ENCODE results near the gene DNTT. TPM values are rescaled to one million over a fixed set of nuclear protein-coding genes. Genes with fewer than 3 reads are reported as not detected.

Gene DNTT
- total RNA-seq, 2 experiments from 2014 or later, result 0.16 to 0.32 TPM

GRCh38 chr10:96352582-96352981 is 48.3 kb downstream of the DNTT start:
- POLR2A ChIA-PET, result interaction anchor here (0.8 kb wide), 1 partner anchor 16 kb away, joined by 4 read pairs; no protein-coding TSS in a partner anchor
- BruUV-seq (replicated peaks), result no TSS peak
- Histone ChIP-seq H2AFZ (ENCODE audit: low read length) (no peak overlapping the region), H4K20me1 (ENCODE audit: insufficient read depth, low read length) (no peaks in the 10 kb centered on the region), H3K27ac (ENCODE audit: low read depth, low read length, poor library complexity, severe bottlenecking) (no peak overlapping the region), H3K9me2 (ENCODE audit: insufficient read depth, low read length) (no peaks in the 10 kb centered on the region), H3K4me1 (ENCODE audit: insufficient read depth, low read length, poor library complexity, severe bottlenecking) (no peaks in the 10 kb centered on the region), H3K4me3 (ENCODE audit: low read depth, low read length, poor library complexity, severe bottlenecking) (no peak overlapping the region), H3K79me2 (ENCODE audit: insufficient read depth, low read depth, low read length) (no peaks in the 10 kb centered on the region), H3K9me3 (ENCODE audit: low read length) (no peaks in the 10 kb centered on the region), H3K4me2 (ENCODE audit: low read length) (no peak overlapping the region), H3K36me3 (ENCODE audit: insufficient read depth, low read length) (no peaks in the 10 kb centered on the region)
- CTCF ChIA-PET (ENCODE audit: unreplicated experiment), result no interaction called here
- TF ChIP-seq CTCF (conservative IDR thresholded peaks at IDR 0.05; ENCODE audit: low read length) (no peak), EZH2phosphoT487 (IDR thresholded peaks at IDR 0.05; ENCODE audit: borderline replicate concordance, low read depth, low read length) (no peak)
- intact Hi-C loops (cut with micrococcal nuclease; ENCODE audit: unreplicated experiment), result no loop called here
- no peak for DNase-seq (ENCODE audit: low spot score)

- Histone ChIP-seq H3K27ac (ENCODE audit: low read depth, low read length, poor library complexity, severe bottlenecking) (no peak overlapping the region), H3K36me3 (ENCODE audit: insufficient read depth, low read length) (no peaks in the 10 kb centered on the region), H3K79me2 (ENCODE audit: insufficient read depth, low read depth, low read length) (no peaks in the 10 kb centered on the region), H3K4me3 (ENCODE audit: low read depth, low read length, poor library complexity, severe bottlenecking) (no peak overlapping the region), H2AFZ (ENCODE audit: low read length) (no peak overlapping the region), H3K9me2 (ENCODE audit: insufficient read depth, low read length) (no peaks in the 10 kb centered on the region), H3K9me3 (ENCODE audit: low read length) (no peaks in the 10 kb centered on the region), H3K4me2 (ENCODE audit: low read length) (no peak overlapping the region), H3K4me1 (ENCODE audit: insufficient read depth, low read length, poor library complexity, severe bottlenecking) (no peaks in the 10 kb centered on the region), H4K20me1 (ENCODE audit: insufficient read depth, low read length) (no peaks in the 10 kb centered on the region)
- no peak for TF ChIP-seq CTCF (conservative IDR thresholded peaks at IDR 0.05; ENCODE audit: low read length)
- TF ChIP-seq EZH2phosphoT487 (IDR thresholded peaks at IDR 0.05; ENCODE audit: borderline replicate concordance, low read depth, low read length), result no peak
- no TSS peak for BruUV-seq (replicated peaks)
- ChIA-PET CTCF (ENCODE audit: unreplicated experiment) (no interaction called here), POLR2A (interaction anchor here (0.6 kb wide), 1 partner anchor 174 kb away, joined by 3 read pairs; no protein-coding TSS in a partner anchor)
- intact Hi-C loops (cut with micrococcal nuclease; ENCODE audit: unreplicated experiment), result no loop called here
- DNase-seq (ENCODE audit: low spot score), result no peak
These were observed 52.9 kb downstream of the DNTT start for GRCh38 chr10:96357038-96357620.

GRCh38 chr10:96358851-96359540 is 54.8 kb downstream of the DNTT start, which contains the start of gene OPALIN:
Gene OPALIN, minus strand, starts transcription at chr10:96359002. Its CDS starts 106 bp downstream, at chr10:96358896.
- Histone ChIP-seq H2AFZ (ENCODE audit: low read length) (no peak within 1 kb of the TSS), H3K4me1 (ENCODE audit: insufficient read depth, low read length, poor library complexity, severe bottlenecking) (no peaks in the 10 kb centered on the region), H3K36me3 (ENCODE audit: insufficient read depth, low read length) (no peaks in the 10 kb centered on the region), H3K9me3 (ENCODE audit: low read length) (no peaks in the 10 kb centered on the region), H3K27ac (ENCODE audit: low read depth, low read length, poor library complexity, severe bottlenecking) (no peak within 1 kb of the TSS), H3K4me2 (ENCODE audit: low read length) (no peak within 1 kb of the TSS), H3K9me2 (ENCODE audit: insufficient read depth, low read length) (no peaks in the 10 kb centered on the region), H3K4me3 (ENCODE audit: low read depth, low read length, poor library complexity, severe bottlenecking) (no peak within 1 kb of the TSS), H4K20me1 (ENCODE audit: insufficient read depth, low read length) (no peaks in the 10 kb centered on the region), H3K79me2 (ENCODE audit: insufficient read depth, low read depth, low read length) (no peaks in the 10 kb centered on the region)
- no peak for TF ChIP-seq CTCF (conservative IDR thresholded peaks at IDR 0.05; ENCODE audit: low read length)
- no TSS peak for BruUV-seq (replicated peaks)
- DNase-seq (ENCODE audit: low spot score), result no peak
- intact Hi-C loops (cut with micrococcal nuclease; ENCODE audit: unreplicated experiment), result no loop called here
- ChIA-PET CTCF (ENCODE audit: unreplicated experiment) (no interaction called here), POLR2A (no interaction called here)

Data from OCI-LY7 (cell line).